Erythroblast (primary cell): ENCODE results near the gene SCAMP3.

Source experiments
- GATA1 ChIP-seq: IDR thresholded peaks from 2 replicates; pipeline ENCODE4 v1.6.1; 2011; ENCODE audit warnings: low read depth, mild to moderate bottlenecking, control low read depth, low read length, moderate library complexity
- POLR2A ChIP-seq: IDR thresholded peaks from 2 replicates; pipeline ENCODE4 v1.6.1; 2011; ENCODE audit warnings: mild to moderate bottlenecking, low read length

DNA sequence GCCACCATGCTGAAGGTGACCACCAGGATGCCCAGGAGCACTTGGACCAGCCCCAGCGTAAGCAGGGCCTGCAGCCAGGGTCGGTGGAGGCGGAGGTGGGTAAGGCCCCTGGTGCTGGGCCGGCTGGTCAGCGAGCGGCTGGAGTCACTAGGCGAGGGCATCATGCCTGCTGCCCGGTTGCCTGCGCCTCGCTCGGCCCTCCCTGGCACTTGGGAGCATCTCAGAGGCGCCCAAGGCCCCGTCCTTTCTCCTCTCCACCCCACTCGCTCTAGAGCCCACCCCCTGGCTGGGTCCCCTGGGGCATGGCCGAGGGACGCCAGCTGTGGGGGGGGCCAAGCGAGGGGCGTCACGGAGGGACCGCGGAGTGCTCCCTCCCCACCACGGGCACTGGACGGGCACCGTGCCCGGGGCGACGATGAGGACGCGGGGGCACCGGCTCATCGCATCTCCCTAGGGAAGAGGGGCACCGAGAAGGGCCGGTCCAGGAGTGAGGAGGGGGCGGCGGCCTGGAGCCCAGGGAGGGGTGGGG lies 7.4 kb downstream of the SCAMP3 start:
- TF ChIP-seq POLR2A (no peak), GATA1 (no peak)
